Astrocyte (in vitro differentiated cells and primary cell): ENCODE data around the gene TM9SF1.

Experiments used
- EZH2 ChIP-seq: IDR thresholded peaks from 2 replicates; pipeline ENCODE4 v1.6.1; 2012; ENCODE audit warnings: mild to moderate bottlenecking, low read length, inconsistent platforms; ENCODE audit not compliant: insufficient read depth
- TF ChIP-seq, protein P1 (sequence below): IDR thresholded peaks from 2 replicates; pipeline ENCODE4 v1.5.1; 2011; ENCODE audit warnings: low read depth, mild to moderate bottlenecking, inconsistent platforms, low read length, moderate library complexity; ENCODE audit not compliant: insufficient read depth

DNA sequence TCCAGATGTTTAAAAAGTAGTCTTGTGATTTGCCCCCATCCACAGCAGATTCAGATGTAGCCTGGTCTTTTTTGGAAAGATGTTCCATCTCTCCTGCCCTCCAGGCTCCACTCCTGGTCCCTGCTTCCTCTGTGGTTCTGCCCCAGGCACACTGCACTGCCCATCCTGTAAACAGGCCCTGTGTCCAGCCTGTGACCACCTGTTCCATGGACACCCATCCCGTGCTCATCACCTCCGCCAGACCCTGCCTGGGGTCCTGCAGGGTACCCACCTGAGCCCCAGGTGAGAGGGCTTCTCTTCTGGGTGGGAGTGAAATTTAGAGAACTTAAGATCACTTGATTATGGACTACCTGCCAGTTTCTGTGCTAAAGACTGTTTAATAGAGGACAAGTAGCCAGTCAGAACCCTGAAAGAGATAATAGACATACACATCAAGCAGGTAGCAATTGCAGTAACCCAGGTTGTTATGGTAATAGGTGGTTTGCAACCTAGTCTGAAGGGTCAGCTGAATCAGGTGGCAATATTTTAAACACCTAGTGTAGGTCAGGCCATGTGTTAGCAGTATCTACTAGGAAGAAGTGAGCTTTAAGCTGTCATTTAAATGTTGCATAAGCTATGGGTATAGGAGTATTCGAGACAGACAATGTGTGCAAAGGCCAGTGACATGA lies 45.8 kb downstream of the TM9SF1 start:
- TF ChIP-seq, protein P1, sequence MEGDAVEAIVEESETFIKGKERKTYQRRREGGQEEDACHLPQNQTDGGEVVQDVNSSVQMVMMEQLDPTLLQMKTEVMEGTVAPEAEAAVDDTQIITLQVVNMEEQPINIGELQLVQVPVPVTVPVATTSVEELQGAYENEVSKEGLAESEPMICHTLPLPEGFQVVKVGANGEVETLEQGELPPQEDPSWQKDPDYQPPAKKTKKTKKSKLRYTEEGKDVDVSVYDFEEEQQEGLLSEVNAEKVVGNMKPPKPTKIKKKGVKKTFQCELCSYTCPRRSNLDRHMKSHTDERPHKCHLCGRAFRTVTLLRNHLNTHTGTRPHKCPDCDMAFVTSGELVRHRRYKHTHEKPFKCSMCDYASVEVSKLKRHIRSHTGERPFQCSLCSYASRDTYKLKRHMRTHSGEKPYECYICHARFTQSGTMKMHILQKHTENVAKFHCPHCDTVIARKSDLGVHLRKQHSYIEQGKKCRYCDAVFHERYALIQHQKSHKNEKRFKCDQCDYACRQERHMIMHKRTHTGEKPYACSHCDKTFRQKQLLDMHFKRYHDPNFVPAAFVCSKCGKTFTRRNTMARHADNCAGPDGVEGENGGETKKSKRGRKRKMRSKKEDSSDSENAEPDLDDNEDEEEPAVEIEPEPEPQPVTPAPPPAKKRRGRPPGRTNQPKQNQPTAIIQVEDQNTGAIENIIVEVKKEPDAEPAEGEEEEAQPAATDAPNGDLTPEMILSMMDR = no peak
- TF ChIP-seq EZH2 = no peak
